NCI-H1092 (cell line): ENCODE measurements around the gene SEM1.
"Not testable (repeated sequence)": the region's sequence is repeated elsewhere in the genome, so short reads cannot be mapped to it uniquely, and the experiment has no call there.

ENCODE experiments used
- DNase-seq: peaks from one replicate; lab custom pipeline; 2025; lab: John Stamatoyannopoulos, UW

SEM1 gene

GRCh38 chr7:96709381-96710228 is at the start of gene SEM1:
Gene SEM1 (minus strand): TSS chr7:96709846. CDS start chr7:96709763, 83 bp downstream.
- DNase-seq = peak; percentile 80

- DNase-seq = not testable (repeated sequence)
Measured at GRCh38 chr7:96757880-96758279, 48.2 kb upstream of the SEM1 start.

DNA sequence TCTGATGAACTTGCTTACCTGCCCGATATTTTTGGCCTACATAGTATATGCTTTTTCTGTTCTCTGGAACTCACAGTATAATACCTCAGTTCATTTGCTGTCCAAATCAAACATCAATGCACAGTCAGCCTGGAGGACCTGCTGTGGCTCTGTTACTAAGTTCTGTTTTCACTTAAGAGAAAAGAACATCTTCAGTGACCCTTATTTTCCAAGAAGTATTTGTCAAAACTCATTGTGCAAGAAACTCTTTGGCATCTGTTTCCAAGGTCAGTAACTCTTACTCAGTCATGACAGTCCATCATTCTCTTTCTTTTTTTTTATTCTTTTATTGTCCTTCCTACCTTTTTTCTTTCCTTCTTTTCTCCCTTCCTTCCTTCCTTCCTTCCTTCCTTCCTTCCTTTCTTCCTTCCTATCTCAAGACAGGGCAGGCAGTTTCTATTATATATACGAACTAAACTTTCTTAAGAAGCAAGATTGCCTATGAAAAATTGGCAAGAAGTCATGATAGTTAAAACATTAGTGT is 37.8 kb upstream of the SEM1 start:
- DNase-seq = no peak

DNA sequence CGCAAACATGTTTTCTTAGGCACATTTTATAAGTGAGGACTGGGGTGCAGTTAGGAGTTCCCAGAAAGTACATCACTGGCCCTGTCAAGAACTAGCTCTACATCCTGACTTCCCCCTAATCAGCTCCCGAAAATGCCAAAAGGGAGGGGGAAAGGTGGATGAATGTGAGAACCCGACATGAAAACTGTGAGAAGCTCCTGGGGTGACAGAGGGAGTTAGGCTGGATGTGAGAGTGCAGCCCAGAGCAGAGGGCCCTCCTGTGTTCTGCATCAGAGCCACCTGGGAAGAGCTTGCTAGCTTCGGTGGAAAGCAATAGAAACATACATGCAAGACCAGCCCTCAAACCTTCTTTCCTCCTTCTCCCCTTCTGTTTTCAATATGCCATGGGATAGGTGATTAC is 30.5 kb upstream of the SEM1 start:
- DNase-seq = no peak

DNA sequence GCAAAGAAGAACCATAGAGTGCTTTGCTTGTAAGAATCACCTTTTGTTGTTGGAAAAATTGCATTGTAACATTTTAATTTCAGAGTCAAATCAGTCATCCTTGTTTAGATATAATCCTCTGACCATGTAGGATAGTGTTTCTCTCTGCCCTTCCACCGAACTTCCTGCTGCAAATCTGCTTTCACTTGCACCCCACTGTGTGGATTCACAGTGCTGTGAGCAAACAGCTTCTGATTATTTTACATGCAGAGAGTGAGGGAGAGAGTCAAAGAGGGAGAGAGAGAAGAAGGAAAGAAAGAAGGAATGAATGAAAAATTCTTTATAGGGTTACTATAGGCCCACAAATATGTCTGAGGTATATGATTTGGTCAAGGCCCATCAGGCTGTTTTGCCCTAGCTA is 30.0 kb upstream of the SEM1 start:
- DNase-seq = no peak

DNA sequence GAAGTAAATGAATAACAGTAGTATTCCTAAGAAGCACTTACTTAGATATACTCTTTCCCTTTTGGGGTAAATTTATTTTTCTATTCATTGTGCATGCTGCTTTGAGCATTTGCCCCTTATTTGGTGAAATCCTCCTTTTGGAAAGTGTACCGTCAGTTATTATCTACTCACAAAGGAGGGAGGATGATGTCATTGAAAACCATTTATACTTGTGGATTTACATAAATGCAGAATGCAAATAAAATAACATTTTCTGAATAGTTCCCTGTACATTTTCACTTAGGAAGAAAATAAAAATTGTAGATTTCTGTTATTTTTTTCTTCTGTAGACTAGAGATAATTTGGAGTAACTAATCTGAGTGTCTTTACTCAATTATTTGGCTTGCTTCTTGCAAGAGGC is 29.5 kb upstream of the SEM1 start:
- no peak for DNase-seq

DNA sequence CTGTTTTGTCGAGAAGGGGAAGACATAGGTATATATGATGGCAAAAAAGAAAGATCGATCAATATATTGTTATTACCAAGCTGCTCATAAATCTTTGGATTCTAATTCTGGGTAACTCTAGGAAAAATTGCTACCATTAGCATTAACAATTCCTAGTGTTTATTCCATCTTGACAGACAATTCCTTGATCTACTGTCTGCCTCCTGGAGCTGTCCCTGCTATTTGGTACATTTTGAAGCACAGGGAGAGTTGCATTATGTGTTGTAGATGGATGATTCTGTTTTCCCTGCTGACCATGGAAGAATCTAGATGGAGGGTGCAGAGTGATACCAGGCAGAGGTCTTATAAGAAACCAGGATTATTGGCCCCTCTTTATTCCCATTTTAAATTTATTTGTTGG is 29.1 kb upstream of the SEM1 start:
- no peak for DNase-seq

GRCh38 chr7:96737545-96738050 is 28.0 kb upstream of the SEM1 start:
- DNase-seq = no peak

GRCh38 chr7:96734343-96734742 is 24.7 kb upstream of the SEM1 start:
- no peak for DNase-seq

GRCh38 chr7:96729820-96730219 is 20.2 kb upstream of the SEM1 start:
- no peak for DNase-seq

DNA sequence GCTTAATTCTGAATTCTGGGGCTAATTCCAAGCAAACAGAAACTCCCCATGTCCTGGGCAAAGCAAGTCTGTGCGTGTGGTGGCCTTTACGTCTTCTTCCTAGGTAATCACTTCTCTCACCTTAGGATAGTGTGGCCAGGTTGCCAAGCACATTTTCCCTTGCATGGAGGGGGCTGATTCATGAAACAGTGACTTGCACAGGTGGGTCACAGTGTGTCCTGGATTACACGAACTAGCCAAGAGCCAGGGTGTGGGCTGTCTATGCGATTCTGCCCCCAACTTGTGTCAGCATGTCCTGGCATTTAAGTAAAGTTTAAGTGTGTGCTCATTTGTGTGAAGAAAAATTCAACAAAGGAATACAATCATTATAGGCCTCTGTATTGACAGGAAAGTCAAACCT is 18.5 kb upstream of the SEM1 start:
- no peak for DNase-seq

DNA sequence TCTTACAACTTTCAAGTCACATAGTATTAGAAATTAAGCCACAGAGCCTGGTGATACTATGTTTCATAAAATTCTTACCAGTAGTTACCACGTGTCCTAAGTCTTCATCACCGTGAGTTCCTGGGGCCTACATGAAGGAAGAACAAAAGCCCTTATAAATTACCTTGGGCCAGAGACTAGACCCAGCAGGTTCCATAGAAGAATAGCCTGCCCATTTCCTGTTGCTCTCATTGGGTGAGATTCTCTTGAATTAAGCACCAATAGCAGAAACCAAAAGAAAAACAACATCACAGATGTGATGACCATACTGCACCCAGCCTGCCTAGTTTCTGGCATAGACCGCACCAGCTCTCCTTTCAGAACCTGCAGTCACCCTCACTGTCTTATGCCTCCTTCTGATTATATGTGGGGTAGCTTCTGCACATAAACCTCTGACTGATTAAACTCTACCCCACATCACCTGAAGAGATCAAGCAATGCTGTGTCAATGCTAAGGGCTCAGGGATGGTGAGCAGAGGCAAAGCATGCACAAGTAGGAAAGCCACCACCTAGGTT is 18.0 kb upstream of the SEM1 start:
- DNase-seq = no peak

GRCh38 chr7:96723622-96724021 is 14.0 kb upstream of the SEM1 start:
- no peak for DNase-seq

DNA sequence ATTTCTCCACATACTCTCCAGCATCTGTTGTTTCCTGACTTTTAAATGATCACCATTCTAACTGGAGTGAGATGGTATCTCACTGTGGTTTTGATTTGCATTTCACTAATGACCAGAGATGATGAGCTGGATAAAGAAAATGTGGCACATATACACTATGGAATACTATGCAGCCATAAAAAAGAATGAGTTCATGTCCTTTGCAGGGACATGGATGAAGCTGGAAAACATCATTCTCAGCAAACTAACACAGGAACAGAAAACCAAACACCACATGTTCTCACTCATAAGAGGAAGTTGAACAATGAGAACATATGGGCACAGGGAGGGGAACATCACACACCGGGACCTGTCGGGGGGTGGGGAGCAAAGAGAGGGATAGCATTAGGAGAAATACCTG is 13.3 kb upstream of the SEM1 start:
- DNase-seq = not testable (repeated sequence)

DNA sequence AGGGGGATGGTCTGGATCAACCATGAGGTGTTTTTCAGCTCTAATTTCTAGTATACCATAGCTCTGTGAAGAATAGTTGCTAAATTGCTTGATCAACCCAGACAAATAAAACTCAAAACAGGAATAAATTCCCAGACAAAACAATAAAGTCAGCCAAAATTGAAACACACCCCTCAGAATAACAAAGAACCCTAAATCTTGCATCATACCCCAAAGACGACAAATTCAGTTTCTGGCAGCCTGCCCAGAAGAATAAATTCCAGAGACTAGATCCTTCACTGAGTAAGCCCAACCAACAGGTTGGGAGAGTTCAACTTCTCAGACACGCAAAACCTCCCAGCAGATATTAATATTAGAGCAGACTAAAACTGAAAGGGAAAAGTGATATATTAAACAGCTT is 11.2 kb upstream of the SEM1 start:
- DNase-seq = no peak

GRCh38 chr7:96719164-96719563 is 9.5 kb upstream of the SEM1 start:
- DNase-seq = peak; percentile 16

DNA sequence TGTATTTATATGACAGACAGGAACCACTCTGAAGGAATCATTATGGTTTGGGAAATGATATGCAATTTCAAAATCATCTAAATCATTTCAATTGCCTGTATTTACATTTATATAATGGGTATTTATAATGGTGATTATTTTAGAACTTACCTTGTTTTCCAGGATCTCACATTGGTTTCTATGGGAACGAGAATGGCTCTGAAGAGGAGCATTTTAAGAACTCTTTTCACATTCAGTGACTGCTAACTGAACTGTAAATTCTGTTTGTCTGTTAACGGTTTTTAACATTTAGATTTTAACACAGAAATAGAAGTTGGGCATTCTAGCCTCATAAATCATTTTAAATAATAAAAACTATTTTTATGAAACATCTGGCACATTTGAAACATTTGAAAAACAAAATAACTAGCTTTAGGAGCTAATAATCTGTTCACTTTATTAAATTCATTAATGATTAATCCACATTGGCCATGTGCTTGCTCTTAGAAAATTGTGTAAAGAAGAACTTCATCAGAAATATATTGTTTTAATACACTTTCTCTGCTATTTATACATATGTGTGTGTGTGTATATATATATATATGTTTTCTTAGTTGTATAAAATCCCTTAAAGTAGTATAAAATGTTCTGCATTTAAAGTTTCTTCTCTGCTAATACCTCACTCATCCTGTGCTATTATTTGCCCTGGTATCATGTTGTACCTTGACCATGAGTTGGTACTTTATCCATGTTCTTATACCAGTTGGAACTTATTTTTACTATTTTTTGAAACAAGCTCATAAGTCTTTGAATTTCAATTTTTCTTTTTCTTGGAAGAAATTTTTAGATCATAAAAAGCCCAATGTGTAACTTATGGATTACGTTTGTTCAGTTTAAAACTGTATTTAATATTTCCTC is 8.7 kb upstream of the SEM1 start:
- DNase-seq = no peak

- no peak for DNase-seq
Measured at GRCh38 chr7:96713037-96713436, 3.4 kb upstream of the SEM1 start.

DNA sequence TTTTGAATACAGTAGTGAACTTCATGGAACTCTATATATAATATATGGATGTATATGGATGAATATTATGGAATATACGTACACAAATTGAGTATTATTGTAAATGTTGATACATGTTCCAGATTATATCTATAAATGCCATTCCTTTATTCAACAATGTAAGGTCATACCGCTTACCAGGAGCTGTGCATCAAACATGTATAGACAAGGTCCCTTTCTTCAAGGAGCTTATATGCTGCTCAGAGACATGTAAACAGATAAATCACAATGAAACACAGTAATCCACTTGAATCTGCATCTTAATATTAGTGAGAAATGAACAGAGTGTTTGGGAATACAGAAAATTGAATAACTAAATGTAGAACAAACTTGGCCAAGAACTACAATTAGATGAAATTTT is 898 bp upstream of the SEM1 start:
- no peak for DNase-seq

DNA sequence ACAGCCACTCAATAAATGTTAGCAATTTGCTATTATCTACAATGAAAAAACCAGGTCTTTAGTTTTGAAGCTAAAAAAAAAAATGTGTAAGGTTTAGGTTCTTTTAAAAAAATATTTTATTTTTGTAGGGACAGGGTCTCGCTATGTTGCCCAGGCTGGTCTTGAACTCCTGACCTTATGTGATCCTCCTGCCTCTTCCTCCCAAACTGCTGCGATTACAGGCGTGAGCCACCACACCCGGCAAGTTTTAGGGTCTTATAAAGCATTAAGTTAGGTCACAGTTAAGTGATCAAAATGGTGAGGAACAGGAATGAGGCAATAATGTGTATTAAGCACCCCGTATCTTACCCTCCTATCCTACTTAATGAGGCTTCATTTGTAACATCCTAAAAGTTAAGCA is 774 bp downstream of the SEM1 start:
- no peak for DNase-seq

DNA sequence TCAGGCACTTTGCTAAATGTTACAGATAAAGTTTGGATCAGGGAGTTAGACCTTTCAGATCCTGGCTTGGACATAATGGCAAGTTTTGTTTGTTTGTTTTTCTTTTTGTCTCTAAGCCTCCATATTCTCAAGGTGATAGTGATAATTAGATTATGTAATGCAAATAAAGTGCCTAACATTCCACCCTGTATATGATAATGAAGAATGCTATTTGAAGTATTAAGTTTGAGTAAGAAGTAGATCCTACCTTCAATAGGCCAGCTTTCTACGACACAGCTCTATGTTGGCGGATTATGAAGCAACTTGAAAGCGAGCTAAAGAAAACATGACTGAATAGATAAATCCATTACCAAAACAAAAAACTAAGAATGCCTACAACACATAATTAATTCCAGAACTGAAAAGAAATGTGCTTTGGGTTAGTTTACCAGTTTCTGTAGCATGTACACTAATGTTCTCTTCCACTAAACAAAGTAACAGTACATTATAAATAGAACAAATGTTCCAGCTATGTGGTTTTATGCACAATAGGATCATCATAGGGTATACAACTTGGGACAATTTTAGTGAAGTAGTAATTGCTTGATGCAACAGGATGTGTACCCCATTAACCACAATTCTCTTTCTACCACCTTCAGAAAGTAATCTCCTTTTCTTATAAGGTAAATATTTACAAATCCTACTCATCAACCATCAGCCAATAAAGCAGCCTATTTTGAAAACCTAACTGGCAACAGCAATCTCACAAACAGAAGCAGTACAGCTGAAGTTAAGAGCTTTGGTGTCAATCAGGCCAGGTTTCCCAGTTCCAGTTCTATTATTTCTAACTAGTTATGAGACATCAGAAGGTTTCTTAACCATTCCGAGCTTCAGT is 1.5 kb downstream of the SEM1 start:
- no peak for DNase-seq
